Vagina (tissue), 2 donors: ENCODE measurements around the gene GNB1L. TPM values are rescaled to one million over a fixed set of nuclear protein-coding genes. Genes with fewer than 3 reads are reported as not detected.

Experiments used
- DNase-seq, 2 donors: peaks; one replicate each; pipeline ENCODE4 v3.0.0-alpha.2; 2017; ENCODE audit errors: extremely low spot score in 2 of 2
- H3K27ac ChIP-seq: fragments of 200-600 bp; sonication (generic); one replicate; pipeline ENCODE4 v1.5.1; 2019
- H3K27me3 ChIP-seq: fragments of 200-600 bp; sonication (generic); one replicate; pipeline ENCODE4 v1.5.1; 2019
- H3K36me3 ChIP-seq, 2 donors: fragments of 200-600 bp; sonication (generic); one replicate each; pipeline ENCODE4 v1.5.1; 2017 to 2019
- H3K4me1 ChIP-seq: fragments of 200-600 bp; sonication (generic); one replicate; pipeline ENCODE4 v1.5.1; 2019
- H3K4me3 ChIP-seq, 2 donors: fragments of 200-600 bp; sonication (generic); 1 replicate in 1 of 2; 2 replicates in 1 of 2; pipeline ENCODE4 v1.5.1; 2016 to 2019
- H3K9me3 ChIP-seq: fragments of 200-600 bp; sonication (generic); one replicate; pipeline ENCODE4 v1.5.1; 2019
- CTCF ChIP-seq, 3 experiments: fragments of 450-650 bp in 2 of 3; fragments of 200-600 bp in 1 of 3; sonication (generic) in 1 of 3; IDR thresholded peaks; one replicate each; pipeline ENCODE4 v1.5.1; 2017 to 2019; ENCODE audit warnings: antibody characterized with exemption in 3 of 3, mild to moderate bottlenecking in 2 of 3, moderate library complexity in 2 of 3
- POLR2A ChIP-seq, 2 donors: fragments of 450-650 bp; IDR thresholded peaks; one replicate each; pipeline ENCODE4 v1.6.1; 2017; ENCODE audit warnings: antibody characterized with exemption in 2 of 2, mild to moderate bottlenecking in 2 of 2, moderate library complexity in 2 of 2
- POLR2AphosphoS5 ChIP-seq, 2 donors: sonication (generic); formaldehyde crosslinking; IDR thresholded peaks; one replicate each; pipeline ENCODE4 v1.9.0; 2017; ENCODE audit warnings: antibody characterized with exemption in 2 of 2, mild to moderate bottlenecking in 2 of 2, low read depth in 1 of 2; ENCODE audit not compliant: insufficient read depth in 1 of 2
- intact Hi-C: fragments of 100-400 bp; cut with DNase I; formaldehyde crosslinking; loops from one replicate; pipeline ENCODE4 v1.15.1; 2023
- total RNA-seq: library from RNA; depleted of rRNA; stranded (reverse); fragments of >200 nt; gene quantifications from one replicate; pipeline ENCODE4 v1.2.3, GENCODE V29; 2016

The GNB1L gene
- total RNA-seq, 1 donor from 2014 or later, result 14.0 TPM

- no peaks in the 10 kb centered on the region for H3K27me3 ChIP-seq
- no peaks in the 10 kb centered on the region for H3K4me1 ChIP-seq
- no peaks in the 10 kb centered on the region for H3K9me3 ChIP-seq
- DNase-seq, result no peak
- TF ChIP-seq POLR2AphosphoS5 (IDR thresholded peaks at IDR 0.05; ENCODE audit: insufficient read depth in 1 of 2, low read depth in 1 of 2), result no peak
- TF ChIP-seq CTCF (IDR thresholded peaks at IDR 0.05), result no peak
- TF ChIP-seq POLR2A (IDR thresholded peaks at IDR 0.05), result no peak
- intact Hi-C loops, result no loop called here
- H3K27ac ChIP-seq, result no peak overlapping the region
- no peak overlapping the region for H3K4me3 ChIP-seq
- no peaks in the 10 kb centered on the region for H3K36me3 ChIP-seq
Observed at GRCh38 chr22:19774628-19775027, 80.0 kb downstream of the GNB1L start.

- TF ChIP-seq POLR2AphosphoS5 (IDR thresholded peaks at IDR 0.05; ENCODE audit: insufficient read depth in 1 of 2, low read depth in 1 of 2), result no peak
- TF ChIP-seq CTCF (IDR thresholded peaks at IDR 0.05), result no peak
- TF ChIP-seq POLR2A (IDR thresholded peaks at IDR 0.05), result no peak
- Histone ChIP-seq H3K27ac (no peak overlapping the region), H3K4me3 (no peak overlapping the region), H3K36me3 (no peaks in the 10 kb centered on the region), H3K9me3 (no peaks in the 10 kb centered on the region), H3K27me3 (no peaks in the 10 kb centered on the region), H3K4me1 (no peaks in the 10 kb centered on the region)
- intact Hi-C loops, result no loop called here
- DNase-seq, result no peak
Observed at GRCh38 chr22:19773470-19774040, 81.1 kb downstream of the GNB1L start.

- Histone ChIP-seq H3K4me3 (no peak overlapping the region), H3K9me3 (no peaks in the 10 kb centered on the region), H3K4me1 (peaks cover 2% of the 10 kb centered on the region), H3K27me3 (no peaks in the 10 kb centered on the region), H3K36me3 (no peaks in the 10 kb centered on the region), H3K27ac (no peak overlapping the region)
- no peak for DNase-seq
- intact Hi-C loops, result no loop called here
- TF ChIP-seq CTCF (IDR thresholded peaks at IDR 0.05), result no peak
- no peak for TF ChIP-seq POLR2AphosphoS5 (IDR thresholded peaks at IDR 0.05; ENCODE audit: insufficient read depth in 1 of 2, low read depth in 1 of 2)
- no peak for TF ChIP-seq POLR2A (IDR thresholded peaks at IDR 0.05)
Observed at GRCh38 chr22:19772673-19773469, 81.8 kb downstream of the GNB1L start.

- no peak overlapping the region for H3K27ac ChIP-seq
- H3K4me3 ChIP-seq, result no peak overlapping the region
- no peaks in the 10 kb centered on the region for H3K9me3 ChIP-seq
- H3K27me3 ChIP-seq, result no peaks in the 10 kb centered on the region
- TF ChIP-seq POLR2A (IDR thresholded peaks at IDR 0.05) (no peak), POLR2AphosphoS5 (IDR thresholded peaks at IDR 0.05; ENCODE audit: insufficient read depth in 1 of 2, low read depth in 1 of 2) (no peak)
- peaks cover 7% of the 10 kb centered on the region for H3K4me1 ChIP-seq
- intact Hi-C loops, result no loop called here
- DNase-seq, result no peak
- no peaks in the 10 kb centered on the region for H3K36me3 ChIP-seq
Observed at GRCh38 chr22:19772422-19772672, 82.3 kb downstream of the GNB1L start.

GRCh38 chr22:19770349-19771220, 84.1 kb downstream of the GNB1L start:
- intact Hi-C loops, result no loop called here
- Histone ChIP-seq H3K9me3 (no peaks in the 10 kb centered on the region), H3K36me3 (no peaks in the 10 kb centered on the region), H3K4me3 (no peak overlapping the region), H3K27ac (no peak overlapping the region), H3K27me3 (no peaks in the 10 kb centered on the region), H3K4me1 (peaks cover 16% of the 10 kb centered on the region)
- TF ChIP-seq POLR2A (IDR thresholded peaks at IDR 0.05) (no peak), CTCF (IDR thresholded peaks at IDR 0.05) (no peak), POLR2AphosphoS5 (IDR thresholded peaks at IDR 0.05; ENCODE audit: insufficient read depth in 1 of 2, low read depth in 1 of 2) (no peak)
- no peak for DNase-seq
